Uterus (tissue), 2 donors: ENCODE results near the gene WIPF3.

Source experiments
- POLR2A ChIP-seq, 2 donors: fragments of 450-650 bp; IDR thresholded peaks; one replicate each; pipeline ENCODE4 v1.6.1; 2016; ENCODE audit warnings: antibody characterized with exemption in 2 of 2, mild to moderate bottlenecking in 1 of 2, moderate library complexity in 1 of 2
- TF ChIP-seq, protein P1 (sequence below), 4 experiments: fragments of 200-600 bp in 2 of 4; fragments of 450-650 bp in 2 of 4; sonication (generic) in 2 of 4; IDR thresholded peaks; one replicate each; pipeline ENCODE4 v1.5.1; 2016 to 2019; ENCODE audit warnings: antibody characterized with exemption in 4 of 4, mild to moderate bottlenecking in 2 of 4, moderate library complexity in 1 of 4

DNA sequence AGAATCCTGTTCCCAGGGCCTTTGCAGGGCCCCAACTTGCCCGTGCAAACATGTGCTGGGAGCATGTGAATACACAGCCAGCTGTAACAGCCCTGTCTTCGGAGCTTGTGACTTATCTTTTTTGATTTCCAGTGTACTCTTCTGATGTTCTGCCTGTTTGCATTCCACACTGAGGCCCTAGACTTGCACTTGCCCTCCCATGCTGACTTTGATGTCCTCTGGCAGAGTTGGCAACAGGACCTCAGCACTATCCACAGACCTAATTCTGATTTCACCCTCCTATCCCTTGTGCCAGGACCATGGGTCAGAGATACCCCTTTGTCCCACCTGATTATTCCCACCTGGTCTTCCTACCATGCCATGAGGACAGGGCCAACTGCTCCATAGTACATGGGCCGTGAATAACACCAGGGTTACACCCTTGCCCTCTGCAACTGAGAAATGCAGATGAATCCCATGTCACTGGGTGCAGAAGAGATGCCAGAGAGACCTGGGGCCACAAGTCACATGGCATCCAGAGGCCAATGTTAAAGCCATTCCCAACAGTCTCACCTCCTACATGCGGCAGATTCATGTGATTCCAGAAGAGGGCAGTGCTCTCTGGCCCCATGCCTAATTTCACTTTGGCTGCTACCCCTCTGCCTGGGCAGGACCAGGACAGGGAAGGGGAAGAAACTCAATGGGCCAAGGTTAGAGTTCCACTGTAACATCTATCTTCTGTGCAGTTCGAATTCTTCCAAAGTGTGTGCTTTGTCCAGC lies 140.3 kb downstream of the WIPF3 start:
- TF ChIP-seq, protein P1, sequence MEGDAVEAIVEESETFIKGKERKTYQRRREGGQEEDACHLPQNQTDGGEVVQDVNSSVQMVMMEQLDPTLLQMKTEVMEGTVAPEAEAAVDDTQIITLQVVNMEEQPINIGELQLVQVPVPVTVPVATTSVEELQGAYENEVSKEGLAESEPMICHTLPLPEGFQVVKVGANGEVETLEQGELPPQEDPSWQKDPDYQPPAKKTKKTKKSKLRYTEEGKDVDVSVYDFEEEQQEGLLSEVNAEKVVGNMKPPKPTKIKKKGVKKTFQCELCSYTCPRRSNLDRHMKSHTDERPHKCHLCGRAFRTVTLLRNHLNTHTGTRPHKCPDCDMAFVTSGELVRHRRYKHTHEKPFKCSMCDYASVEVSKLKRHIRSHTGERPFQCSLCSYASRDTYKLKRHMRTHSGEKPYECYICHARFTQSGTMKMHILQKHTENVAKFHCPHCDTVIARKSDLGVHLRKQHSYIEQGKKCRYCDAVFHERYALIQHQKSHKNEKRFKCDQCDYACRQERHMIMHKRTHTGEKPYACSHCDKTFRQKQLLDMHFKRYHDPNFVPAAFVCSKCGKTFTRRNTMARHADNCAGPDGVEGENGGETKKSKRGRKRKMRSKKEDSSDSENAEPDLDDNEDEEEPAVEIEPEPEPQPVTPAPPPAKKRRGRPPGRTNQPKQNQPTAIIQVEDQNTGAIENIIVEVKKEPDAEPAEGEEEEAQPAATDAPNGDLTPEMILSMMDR (IDR thresholded peaks at IDR 0.05), result peak in 3 of 4 experiments; percentile 4 to 18 (median 10)
- TF ChIP-seq POLR2A (IDR thresholded peaks at IDR 0.05), result no peak
